Measurements from ENCODE around the gene MVK. TPM values are rescaled to one million over a fixed set of nuclear protein-coding genes. Genes with fewer than 3 reads are reported as not detected.

The MVK gene
- polyA plus RNA-seq, 1 donor (not counting 4 experiments of a cell fraction or from before 2014, with no cell fraction given): 26.7 TPM

GRCh38 chr12:109549613-109550270 is 23.9 kb upstream of the MVK start:
- H3K36me3 ChIP-seq (ENCODE audit: control insufficient read depth in 2 of 2, extremely low read depth in 1 of 2, insufficient read depth in 2 of 2, low read length in 2 of 2): no peaks in the 10 kb centered on the region
- H3K9me1 ChIP-seq (ENCODE audit: control insufficient read depth, extremely low read depth, insufficient read depth, low read length): no peaks in the 10 kb centered on the region
- H3K9me3 ChIP-seq (ENCODE audit: control insufficient read depth, low read depth, low read length): no peaks in the 10 kb centered on the region
- no peaks in the 10 kb centered on the region for H3K79me2 ChIP-seq (ENCODE audit: control insufficient read depth, insufficient read depth, low read length)
- no peak for FAIRE-seq
- no peak overlapping the region for H3K4me3 ChIP-seq (ENCODE audit: control insufficient read depth in 2 of 3, extremely low read depth in 1 of 3, insufficient read depth in 2 of 3, low read depth in 1 of 3, low read length in 3 of 3)
- no peak overlapping the region for H3K9ac ChIP-seq (ENCODE audit: control insufficient read depth, extremely low read depth, insufficient read depth, low read length)
- no peak overlapping the region for H3K27ac ChIP-seq (ENCODE audit: control insufficient read depth, insufficient read depth, low read length)
- no peak for DNase-seq (ENCODE audit: low read depth, low spot score)
- H3K4me1 ChIP-seq (ENCODE audit: control insufficient read depth, extremely low read depth, insufficient read depth, low read length): peaks cover 15% of the 10 kb centered on the region
- no peak for TF ChIP-seq CTCF (optimal IDR thresholded peaks at IDR 0.05 in 1 of 3, IDR thresholded peaks at IDR 0.05 in 1 of 3, conservative IDR thresholded peaks at IDR 0.05 in 1 of 3; ENCODE audit: extremely low read depth in 1 of 3, insufficient read depth in 2 of 3, low read length in 3 of 3)
- no peak for TF ChIP-seq EZH2 (IDR thresholded peaks at IDR 0.05; ENCODE audit: low read length)
- dilution Hi-C loops (cut with MboI; ENCODE audit: extremely low pct_ligation_motif_present, low sequenced_read_pairs): loop anchor here (25.0 kb wide), 1 partner anchor 238 kb away; no protein-coding TSS in a partner anchor
- no peak overlapping the region for H2AFZ ChIP-seq (ENCODE audit: control insufficient read depth, low read length)
- no peak overlapping the region for H3K4me2 ChIP-seq (ENCODE audit: control insufficient read depth, extremely low read depth, insufficient read depth, low read depth, low read length)
- H4K20me1 ChIP-seq (ENCODE audit: control insufficient read depth, extremely low read depth, insufficient read depth, low read length): no peaks in the 10 kb centered on the region
- H3K27me3 ChIP-seq (ENCODE audit: control insufficient read depth, extremely low read depth, insufficient read depth, low read length): peaks cover 46% of the 10 kb centered on the region

- H4K20me1 ChIP-seq (ENCODE audit: control insufficient read depth, extremely low read depth, insufficient read depth, low read length): no peaks in the 10 kb centered on the region
- no peak overlapping the region for H3K9ac ChIP-seq (ENCODE audit: control insufficient read depth, extremely low read depth, insufficient read depth, low read length)
- H3K27ac ChIP-seq (ENCODE audit: control insufficient read depth, insufficient read depth, low read length): no peak overlapping the region
- no peak overlapping the region for H3K4me2 ChIP-seq (ENCODE audit: control insufficient read depth, extremely low read depth, insufficient read depth, low read depth, low read length)
- peaks cover 10% of the 10 kb centered on the region for H3K4me1 ChIP-seq (ENCODE audit: control insufficient read depth, extremely low read depth, insufficient read depth, low read length)
- H3K9me1 ChIP-seq (ENCODE audit: control insufficient read depth, extremely low read depth, insufficient read depth, low read length): no peaks in the 10 kb centered on the region
- peaks cover 46% of the 10 kb centered on the region for H3K27me3 ChIP-seq (ENCODE audit: control insufficient read depth, extremely low read depth, insufficient read depth, low read length)
- no peaks in the 10 kb centered on the region for H3K79me2 ChIP-seq (ENCODE audit: control insufficient read depth, insufficient read depth, low read length)
- DNase-seq (ENCODE audit: low read depth, low spot score): no peak
- no peak for TF ChIP-seq EZH2 (IDR thresholded peaks at IDR 0.05; ENCODE audit: low read length)
- TF ChIP-seq CTCF (optimal IDR thresholded peaks at IDR 0.05 in 1 of 3, IDR thresholded peaks at IDR 0.05 in 1 of 3, conservative IDR thresholded peaks at IDR 0.05 in 1 of 3; ENCODE audit: extremely low read depth in 1 of 3, insufficient read depth in 2 of 3, low read length in 3 of 3): no peak
- H2AFZ ChIP-seq (ENCODE audit: control insufficient read depth, low read length): no peak overlapping the region
- FAIRE-seq: no peak
- H3K9me3 ChIP-seq (ENCODE audit: control insufficient read depth, low read depth, low read length): no peaks in the 10 kb centered on the region
- no peak overlapping the region for H3K4me3 ChIP-seq (ENCODE audit: control insufficient read depth in 2 of 3, extremely low read depth in 1 of 3, insufficient read depth in 2 of 3, low read depth in 1 of 3, low read length in 3 of 3)
- no peaks in the 10 kb centered on the region for H3K36me3 ChIP-seq (ENCODE audit: control insufficient read depth in 2 of 2, extremely low read depth in 1 of 2, insufficient read depth in 2 of 2, low read length in 2 of 2)
- dilution Hi-C loops (cut with MboI; ENCODE audit: extremely low pct_ligation_motif_present, low sequenced_read_pairs): no loop called here
Observed at GRCh38 chr12:109550281-109550680, 23.3 kb upstream of the MVK start.
